Activated T-helper 1 cell treated with anti-CD3 and anti-CD28 coated beads, Interleukin-12 subunit alpha, Interleukin-12 subunit beta, Interleukin-2, Interleukin-4 antibody, amounts not matched to agents 30 ng/mL and 10 ng/mL and 1 ng/mL, durations not matched to agents 14 hours and 24 hours and 36 hours (primary cell): ENCODE results near the gene RNF220. TPM values are rescaled to one million over a fixed set of nuclear protein-coding genes. Genes with fewer than 3 reads are reported as not detected.

Source experiments
- DNase-seq: peaks from one replicate; pipeline ENCODE4 v3.0.0; 2021; ENCODE audit warnings: low spot score
- H3K27ac Mint-ChIP-seq: one replicate; pipeline ENCODE4 v1.8.0; 2021; ENCODE audit warnings: mild to moderate bottlenecking, mixed read lengths
- H3K27me3 Mint-ChIP-seq: one replicate; pipeline ENCODE4 v1.8.0; 2022; ENCODE audit warnings: mild to moderate bottlenecking, moderate library complexity, mixed read lengths; ENCODE audit not compliant: insufficient read depth
- H3K36me3 Mint-ChIP-seq: one replicate; pipeline ENCODE4 v1.8.0; 2021; ENCODE audit warnings: low read depth, mixed read lengths
- H3K4me1 Mint-ChIP-seq: one replicate; pipeline ENCODE4 v1.8.0; 2021; ENCODE audit warnings: low read depth, mixed read lengths
- H3K4me3 Mint-ChIP-seq: one replicate; pipeline ENCODE4 v1.8.0; 2021; ENCODE audit warnings: mild to moderate bottlenecking, moderate library complexity, mixed read lengths
- H3K9me3 Mint-ChIP-seq: one replicate; pipeline ENCODE4 v1.8.0; 2021; ENCODE audit warnings: mixed read lengths
- intact Hi-C: fragments of 100-400 bp; cut with micrococcal nuclease; formaldehyde crosslinking; loops from one replicate; pipeline ENCODE4 v1.15.1; 2024
- total RNA-seq: library from RNA; stranded (reverse); gene quantifications from 2 replicates; pipeline ENCODE4 v1.2.3, GENCODE V29; 2022

The RNF220 gene
- total RNA-seq, 1 donor from 2014 or later, result 103 TPM

DNA sequence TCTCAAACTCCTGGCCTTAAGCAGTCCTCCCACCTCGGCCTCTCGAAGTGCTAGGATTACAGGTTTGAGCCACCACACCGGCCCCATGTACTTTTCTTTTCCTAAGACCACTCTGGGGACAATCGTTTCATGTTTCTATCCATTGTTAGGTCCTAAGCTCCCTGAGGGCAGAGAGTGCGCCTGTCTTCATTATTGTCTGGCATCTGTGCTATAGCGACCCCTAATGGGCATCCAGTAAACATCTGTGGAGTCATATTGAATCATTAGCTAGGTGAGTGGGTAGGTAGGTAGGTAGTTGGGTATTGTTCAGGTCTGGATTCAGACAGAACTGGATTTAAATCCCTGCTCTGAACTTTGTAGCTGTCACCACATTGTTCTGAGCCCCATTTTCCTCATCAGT lies 203.1 kb downstream of the RNF220 start:
- intact Hi-C loops, result loop anchor here (2.0 kb wide), 1 partner anchor 45 kb away; no protein-coding TSS in a partner anchor
- DNase-seq, result no peak
- no peaks in the 10 kb centered on the region for H3K4me1 Mint-ChIP-seq

DNA sequence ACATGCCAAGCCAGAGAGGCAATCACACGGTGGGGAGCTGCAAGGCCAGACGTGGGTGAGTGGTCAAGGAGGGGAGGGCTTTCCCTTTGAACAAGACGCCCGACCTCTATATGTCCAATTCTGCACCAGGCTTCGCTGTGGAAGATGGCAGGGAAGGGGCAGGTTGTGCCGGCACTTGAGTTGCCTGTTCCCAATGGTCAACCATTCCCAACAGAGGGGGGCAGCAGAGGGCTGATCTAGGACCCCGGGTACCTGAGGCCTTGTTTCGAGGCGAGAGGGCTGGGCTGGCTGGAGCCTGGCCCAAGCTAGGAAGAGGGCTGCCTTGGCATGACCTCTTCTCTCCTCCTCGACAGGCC lies 204.3 kb downstream of the RNF220 start:
- H3K9me3 Mint-ChIP-seq, result no peaks in the 10 kb centered on the region
- no peak overlapping the region for H3K4me3 Mint-ChIP-seq
- no peaks in the 10 kb centered on the region for H3K36me3 Mint-ChIP-seq
- H3K27ac Mint-ChIP-seq, result no peak overlapping the region
- intact Hi-C loops, result loop anchor here (2.0 kb wide), 1 partner anchor 43 kb away; no protein-coding TSS in a partner anchor
- no peak for DNase-seq
- H3K27me3 Mint-ChIP-seq, result peaks cover 1% of the 10 kb centered on the region
- no peaks in the 10 kb centered on the region for H3K4me1 Mint-ChIP-seq

More for the DNA sequence above, 203.1 kb downstream of the RNF220 start:
- no peak overlapping the region for H3K27ac Mint-ChIP-seq
- no peak overlapping the region for H3K4me3 Mint-ChIP-seq
- no peaks in the 10 kb centered on the region for H3K36me3 Mint-ChIP-seq
- peaks cover 1% of the 10 kb centered on the region for H3K27me3 Mint-ChIP-seq
- no peaks in the 10 kb centered on the region for H3K9me3 Mint-ChIP-seq

DNA sequence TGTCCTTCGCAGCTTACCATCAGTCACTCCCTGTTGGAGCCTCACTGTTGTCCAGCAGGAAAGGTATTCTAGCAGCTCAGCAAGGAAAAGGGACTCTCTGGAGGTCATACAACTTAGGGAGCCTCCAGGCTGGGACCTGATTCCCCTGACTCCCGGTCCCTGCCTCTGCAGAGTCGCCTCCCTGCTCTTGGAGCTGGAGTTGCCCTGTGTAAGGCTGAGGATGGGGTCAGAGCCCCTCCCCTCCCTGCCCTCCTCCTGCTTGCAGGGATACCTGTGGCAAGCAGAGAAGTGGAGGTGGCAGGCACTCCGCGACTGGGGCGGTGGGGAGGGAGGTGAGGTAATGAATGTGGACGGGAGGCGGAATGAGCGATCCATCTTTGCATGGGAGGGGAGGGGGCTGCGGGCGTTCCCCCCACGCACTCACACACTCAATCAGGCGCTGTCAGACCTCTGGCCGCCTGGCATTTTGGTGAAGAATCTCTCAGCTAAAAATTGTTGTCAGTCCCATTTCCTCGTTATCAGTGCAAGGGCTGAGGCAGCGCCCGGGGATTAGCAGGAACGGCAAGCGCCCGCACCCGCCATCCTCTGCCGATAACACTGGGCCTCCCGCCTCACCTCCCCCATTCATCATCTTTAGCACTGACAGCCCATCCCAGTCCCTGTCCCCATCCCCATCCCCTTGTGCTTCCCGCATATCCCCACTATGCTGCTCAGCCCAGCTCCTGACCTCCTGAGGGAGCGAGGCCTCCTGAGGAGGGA lies 204.9 kb downstream of the RNF220 start:
- intact Hi-C loops, result loop anchor here (2.0 kb wide), 1 partner anchor 43 kb away; no protein-coding TSS in a partner anchor
- Mint-ChIP-seq H3K27me3 (peaks cover 1% of the 10 kb centered on the region), H3K4me3 (no peak overlapping the region), H3K4me1 (no peaks in the 10 kb centered on the region), H3K36me3 (no peaks in the 10 kb centered on the region), H3K9me3 (no peaks in the 10 kb centered on the region), H3K27ac (no peak overlapping the region)
- DNase-seq, result no peak

- Mint-ChIP-seq H3K27me3 (peaks cover 1% of the 10 kb centered on the region), H3K9me3 (no peaks in the 10 kb centered on the region), H3K36me3 (no peaks in the 10 kb centered on the region), H3K27ac (no peak overlapping the region), H3K4me3 (no peak overlapping the region), H3K4me1 (no peaks in the 10 kb centered on the region)
- intact Hi-C loops, result no loop called here
- DNase-seq, result no peak
These were observed 205.6 kb downstream of the RNF220 start for GRCh38 chr1:44610527-44611148.

GRCh38 chr1:44611419-44611818 lies 206.4 kb downstream of the RNF220 start:
- H3K9me3 Mint-ChIP-seq, result no peaks in the 10 kb centered on the region

DNA sequence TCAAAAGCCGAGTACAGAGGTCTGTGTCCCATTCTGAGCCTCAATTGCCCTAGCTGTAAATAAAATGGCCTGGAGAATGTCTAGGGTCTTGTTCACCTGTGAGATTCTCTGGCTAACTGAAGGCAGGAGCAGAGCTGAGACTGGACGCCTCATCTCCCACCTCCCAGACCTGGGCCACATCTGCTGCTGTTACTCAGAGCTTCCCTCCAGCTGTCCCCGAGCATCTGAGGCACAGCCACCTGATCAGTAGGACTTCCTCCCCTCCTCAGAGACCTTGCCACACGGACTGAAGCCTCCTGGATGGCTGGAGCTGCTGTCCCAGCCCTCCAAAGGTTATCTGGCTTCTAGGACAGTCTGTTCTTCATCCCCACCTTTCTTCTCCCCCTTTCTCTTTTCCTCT lies 206.8 kb downstream of the RNF220 start:
- H3K27ac Mint-ChIP-seq, result no peak overlapping the region
- H3K4me1 Mint-ChIP-seq, result no peaks in the 10 kb centered on the region
- H3K36me3 Mint-ChIP-seq, result no peaks in the 10 kb centered on the region
- H3K27me3 Mint-ChIP-seq, result peaks cover 1% of the 10 kb centered on the region
- no peak for DNase-seq
- intact Hi-C loops, result no loop called here
- H3K4me3 Mint-ChIP-seq, result no peak overlapping the region
- no peaks in the 10 kb centered on the region for H3K9me3 Mint-ChIP-seq

More at GRCh38 chr1:44611419-44611818, 206.4 kb downstream of the RNF220 start:
- DNase-seq, result no peak
- H3K27ac Mint-ChIP-seq, result no peak overlapping the region
- no peak overlapping the region for H3K4me3 Mint-ChIP-seq
- H3K27me3 Mint-ChIP-seq, result peaks cover 1% of the 10 kb centered on the region
- no peaks in the 10 kb centered on the region for H3K4me1 Mint-ChIP-seq
- intact Hi-C loops, result no loop called here
- no peaks in the 10 kb centered on the region for H3K36me3 Mint-ChIP-seq

- no peak overlapping the region for H3K27ac Mint-ChIP-seq
- intact Hi-C loops, result no loop called here
- H3K36me3 Mint-ChIP-seq, result no peaks in the 10 kb centered on the region
- H3K4me1 Mint-ChIP-seq, result no peaks in the 10 kb centered on the region
- no peak for DNase-seq
- H3K9me3 Mint-ChIP-seq, result no peaks in the 10 kb centered on the region
- no peak overlapping the region for H3K4me3 Mint-ChIP-seq
- H3K27me3 Mint-ChIP-seq, result peaks cover 1% of the 10 kb centered on the region
These were observed 208.9 kb downstream of the RNF220 start for GRCh38 chr1:44613941-44614340.

- H3K27me3 Mint-ChIP-seq, result no peaks in the 10 kb centered on the region
- DNase-seq, result no peak
- no peaks in the 10 kb centered on the region for H3K4me1 Mint-ChIP-seq
- H3K4me3 Mint-ChIP-seq, result no peak overlapping the region
- intact Hi-C loops, result no loop called here
- H3K9me3 Mint-ChIP-seq, result no peaks in the 10 kb centered on the region
- no peak overlapping the region for H3K27ac Mint-ChIP-seq
- no peaks in the 10 kb centered on the region for H3K36me3 Mint-ChIP-seq
These were observed 211.4 kb downstream of the RNF220 start for GRCh38 chr1:44616284-44616990.

- H3K36me3 Mint-ChIP-seq, result no peaks in the 10 kb centered on the region
- no peak for DNase-seq
- H3K27ac Mint-ChIP-seq, result no peak overlapping the region
- H3K4me1 Mint-ChIP-seq, result no peaks in the 10 kb centered on the region
- H3K27me3 Mint-ChIP-seq, result no peaks in the 10 kb centered on the region
- intact Hi-C loops, result no loop called here
- H3K4me3 Mint-ChIP-seq, result no peak overlapping the region
- H3K9me3 Mint-ChIP-seq, result no peaks in the 10 kb centered on the region
These were observed 212.1 kb downstream of the RNF220 start for GRCh38 chr1:44616991-44617702.

- intact Hi-C loops, result no loop called here
- H3K4me3 Mint-ChIP-seq, result no peak overlapping the region
- no peaks in the 10 kb centered on the region for H3K27me3 Mint-ChIP-seq
- no peaks in the 10 kb centered on the region for H3K36me3 Mint-ChIP-seq
- no peak overlapping the region for H3K27ac Mint-ChIP-seq
- H3K4me1 Mint-ChIP-seq, result no peaks in the 10 kb centered on the region
- no peaks in the 10 kb centered on the region for H3K9me3 Mint-ChIP-seq
- no peak for DNase-seq
These were observed 212.6 kb downstream of the RNF220 start for GRCh38 chr1:44617703-44618029.

DNA sequence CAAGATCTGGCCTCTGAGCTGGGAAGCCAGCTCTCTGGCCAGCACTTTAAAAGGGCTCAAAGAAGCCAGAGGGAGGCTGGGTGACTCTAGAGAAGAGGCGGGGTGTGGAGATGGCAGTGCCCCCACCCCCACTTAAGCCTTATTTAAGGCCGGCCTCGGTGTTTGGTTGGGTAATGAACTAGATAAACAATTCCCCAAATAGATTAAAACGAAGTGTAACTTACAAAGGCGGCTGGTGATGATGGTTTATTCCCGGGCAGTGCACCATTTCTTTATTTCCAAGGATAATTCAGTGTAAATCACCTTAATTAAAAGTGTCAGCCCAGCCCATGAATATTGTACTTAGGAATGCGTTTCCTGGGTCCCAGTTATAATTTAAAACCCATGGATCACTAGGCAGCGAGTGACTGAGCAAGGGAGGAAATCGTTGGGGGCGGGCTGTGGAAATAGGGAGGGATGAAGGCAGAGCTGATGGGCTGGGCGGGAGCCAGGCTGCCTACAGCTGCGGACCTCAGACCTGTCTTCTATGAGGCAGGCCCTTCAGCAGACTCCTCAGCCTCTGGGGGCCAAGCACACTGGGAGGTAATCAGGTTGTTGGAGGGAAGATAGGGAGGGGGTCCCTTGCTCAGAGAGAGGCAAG lies 214.3 kb downstream of the RNF220 start:
- intact Hi-C loops, result no loop called here
- H3K4me1 Mint-ChIP-seq, result no peaks in the 10 kb centered on the region

DNA sequence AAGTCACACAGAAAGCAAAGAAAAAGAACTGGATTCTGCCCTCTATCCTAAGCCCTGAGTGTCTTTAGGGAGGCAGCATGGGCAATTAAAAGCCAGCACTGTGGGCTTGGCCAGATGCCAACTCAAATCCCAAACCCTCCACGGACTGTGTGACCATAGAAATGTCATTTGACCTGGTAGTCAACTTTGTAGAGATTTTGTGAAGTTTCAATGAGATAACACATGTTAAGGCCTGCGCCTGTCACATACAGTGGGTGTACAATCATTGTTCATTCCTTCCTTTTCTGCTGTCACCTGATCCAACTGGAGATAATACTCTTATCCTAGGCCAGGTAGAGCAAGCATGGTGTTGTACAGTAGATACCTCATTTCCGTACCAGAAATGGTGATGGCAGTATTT lies 215.0 kb downstream of the RNF220 start:
- peaks cover 8% of the 10 kb centered on the region for H3K27me3 Mint-ChIP-seq
- no peak overlapping the region for H3K27ac Mint-ChIP-seq
- H3K4me1 Mint-ChIP-seq, result no peaks in the 10 kb centered on the region
- H3K9me3 Mint-ChIP-seq, result no peaks in the 10 kb centered on the region
- H3K4me3 Mint-ChIP-seq, result no peak overlapping the region
- intact Hi-C loops, result no loop called here
- H3K36me3 Mint-ChIP-seq, result no peaks in the 10 kb centered on the region
- DNase-seq, result no peak

More for the DNA sequence above, 214.3 kb downstream of the RNF220 start:
- Mint-ChIP-seq H3K4me3 (no peak overlapping the region), H3K9me3 (no peaks in the 10 kb centered on the region), H3K27ac (no peak overlapping the region), H3K36me3 (no peaks in the 10 kb centered on the region), H3K27me3 (peaks cover 4% of the 10 kb centered on the region)
- no peak for DNase-seq
